CD4-positive, alpha-beta T cell (primary cell): ENCODE data around the gene HMGN1. TPM values are rescaled to one million over a fixed set of nuclear protein-coding genes. Genes with fewer than 3 reads are reported as not detected.

Source experiments
- ATAC-seq: fragments of 200-7000 bp; cut with Tn5 transposase; one replicate; pipeline ENCODE4 v1.10.0; 2022; ENCODE audit warnings: mild to moderate bottlenecking; ENCODE audit not compliant: poor library complexity
- CTCF ChIA-PET: fragments of 350-600 bp; sonication (Branson Sonifier 250); formaldehyde crosslinking; loops from one replicate; lab custom pipeline; 2021; ENCODE audit warnings: antibody characterized with exemption, inconsistent platforms; lab: Charles Lee
- POLR2A ChIA-PET: fragments of 350-600 bp; sonication (Branson Sonifier 250); formaldehyde crosslinking; loops from one replicate; lab custom pipeline; 2021; ENCODE audit warnings: antibody characterized with exemption, inconsistent platforms; lab: Charles Lee
- DNase-seq, 14 experiments: peaks; one replicate each; pipeline ENCODE4 v3.0.0-alpha.2; 2013 to 2020; ENCODE audit warnings: mixed read lengths in 2 of 14
- H3K27ac ChIP-seq, 2 donors: one replicate each; pipeline versions ENCODE4 v1.5.1 to v1.7.0; 2013; ENCODE audit warnings: low read length in 2 of 2, low read depth in 1 of 2, mild to moderate bottlenecking in 1 of 2
- H3K27me3 ChIP-seq, 2 experiments: 1 replicate in 1 of 2; 2 replicates in 1 of 2; pipeline versions ENCODE4 v1.6.1 to v1.7.0; 2013; ENCODE audit warnings: low read length in 2 of 2, control low read depth in 1 of 2, mild to moderate bottlenecking in 1 of 2, moderate library complexity in 1 of 2; ENCODE audit not compliant: insufficient read depth in 2 of 2, control insufficient read depth in 1 of 2
- H3K36me3 ChIP-seq: one replicate; pipeline ENCODE4 v1.6.1; 2013; ENCODE audit warnings: low read length, control low read depth; ENCODE audit not compliant: insufficient read depth
- H3K4me1 ChIP-seq: one replicate; pipeline ENCODE4 v1.6.1; 2013; ENCODE audit warnings: low read length, control low read depth; ENCODE audit not compliant: insufficient read depth
- H3K4me3 ChIP-seq: one replicate; pipeline ENCODE4 v1.5.1; 2013; ENCODE audit warnings: mild to moderate bottlenecking, low read length, moderate library complexity
- H3K9me3 ChIP-seq, 2 experiments: 1 replicate in 1 of 2; 2 replicates in 1 of 2; pipeline versions ENCODE4 v1.6.1 to v1.7.0; 2013; ENCODE audit warnings: low read length in 2 of 2, mild to moderate bottlenecking in 2 of 2, control low read depth in 1 of 2, moderate library complexity in 1 of 2; ENCODE audit not compliant: control insufficient read depth in 1 of 2, insufficient read depth in 1 of 2
- H3K27ac Mint-ChIP-seq: one replicate; pipeline ENCODE4 v1.8.0; 2020; ENCODE audit warnings: mixed read lengths
- H3K27me3 Mint-ChIP-seq: one replicate; pipeline ENCODE4 v1.8.0; 2021; ENCODE audit warnings: mixed read lengths
- H3K36me3 Mint-ChIP-seq: one replicate; pipeline ENCODE4 v1.8.0; 2021; ENCODE audit warnings: low read depth, mixed read lengths
- H3K4me1 Mint-ChIP-seq: one replicate; pipeline ENCODE4 v1.8.0; 2021; ENCODE audit warnings: low read depth, mixed read lengths
- H3K4me3 Mint-ChIP-seq: one replicate; pipeline ENCODE4 v1.8.0; 2020; ENCODE audit warnings: mild to moderate bottlenecking, mixed read lengths
- H3K9me3 Mint-ChIP-seq: one replicate; pipeline ENCODE4 v1.8.0; 2020; ENCODE audit warnings: mixed read lengths
- CTCF ChIP-seq: fragments of 200-600 bp; IDR thresholded peaks from one replicate; pipeline ENCODE4 v1.8.0; 2022; ENCODE audit warnings: antibody characterized with exemption, mild to moderate bottlenecking
- intact Hi-C, 2 experiments: fragments of 100-400 bp; cut with DNase I in 1 of 2; cut with micrococcal nuclease in 1 of 2; formaldehyde crosslinking; loops; one replicate each; pipeline versions ENCODE4 v1.15.1 to v1.9.0; 2023 to 2025; cut with DNase I, micrococcal nuclease
- total RNA-seq, 174 experiments: library from RNA in 2 of 174; stranded (reverse) in 2 of 174; gene quantifications; one replicate each; pipeline ENCODE4 v1.2.3 and lab custom pipeline; 2021 to 2026

The HMGN1 gene
- total RNA-seq, 2 experiments from 2014 or later = 256 to 262 TPM

- ATAC-seq = no peak
- H3K27me3 Mint-ChIP-seq = no peaks in the 10 kb centered on the region
- H3K4me3 Mint-ChIP-seq = peak overlapping the region; percentile 4
- no peak for TF ChIP-seq CTCF
- Histone ChIP-seq H3K27ac (no peak overlapping the region), H3K9me3 (no peaks in the 10 kb centered on the region), H3K4me1 (peaks cover 23% of the 10 kb centered on the region), H3K4me3 (no peak overlapping the region), H3K27me3 (no peaks in the 10 kb centered on the region), H3K36me3 (no peaks in the 10 kb centered on the region)
- H3K4me1 Mint-ChIP-seq = peaks cover 26% of the 10 kb centered on the region
- ChIA-PET POLR2A (interaction anchor here (2.8 kb wide), 1 partner anchor 32 kb away, joined by 14 read pairs; the partner anchor contains the start of gene HMGN1), CTCF (interaction anchor here (1.3 kb wide), 1 partner anchor 125 kb away, joined by 4 read pairs; no protein-coding TSS in a partner anchor)
- intact Hi-C loops = loop anchor here (10.0 kb wide), 2 partner anchors 128 to 1952 kb away; partner anchors contain the start of genes DYRK1A (in 1 of the 2) and LCA5L (in 1 of the 2)
- no peaks in the 10 kb centered on the region for H3K9me3 Mint-ChIP-seq
- no peak overlapping the region for H3K27ac Mint-ChIP-seq
- no peak for DNase-seq
- H3K36me3 Mint-ChIP-seq = peaks cover 19% of the 10 kb centered on the region
Observed at GRCh38 chr21:39316729-39317128, 32.2 kb downstream of the HMGN1 start.

- CTCF ChIA-PET = interaction anchor here (0.9 to 1.3 kb wide), 2 partner anchors 73 to 126 kb away, joined by 4 read pairs; no protein-coding TSS in a partner anchor
Observed at GRCh38 chr21:39315603-39316445, 33.1 kb downstream of the HMGN1 start.

More at GRCh38 chr21:39315603-39316445, 33.1 kb downstream of the HMGN1 start:
- H3K27me3 Mint-ChIP-seq = no peaks in the 10 kb centered on the region
- peak overlapping the region; percentile 76 for H3K27ac Mint-ChIP-seq
- no peaks in the 10 kb centered on the region for H3K27me3 ChIP-seq
- H3K4me1 Mint-ChIP-seq = peaks cover 35% of the 10 kb centered on the region
- peaks cover 6% of the 10 kb centered on the region for H3K36me3 ChIP-seq
- peaks cover 27% of the 10 kb centered on the region for H3K36me3 Mint-ChIP-seq
- peak in 3 of 14 experiments; percentile 16 to 70 (median 64) for DNase-seq
- H3K4me3 ChIP-seq = no peak overlapping the region
- peaks cover 26% of the 10 kb centered on the region for H3K4me1 ChIP-seq
- no peak overlapping the region for H3K27ac ChIP-seq
- intact Hi-C loops = loop anchor here (10.0 kb wide), 2 partner anchors 129 to 1951 kb away; partner anchors contain the start of genes DYRK1A (in 1 of the 2) and LCA5L (in 1 of the 2)
- H3K4me3 Mint-ChIP-seq = peak overlapping the region; percentile 67
- no peaks in the 10 kb centered on the region for H3K9me3 ChIP-seq
- no peak for TF ChIP-seq CTCF
- ATAC-seq = no peak
- POLR2A ChIA-PET = interaction anchor here (4.7 kb wide), 1 partner anchor 31 kb away, joined by 201 read pairs; the partner anchor contains the start of gene HMGN1
- no peaks in the 10 kb centered on the region for H3K9me3 Mint-ChIP-seq
